CD14-positive monocyte (primary cell): ENCODE data around the gene FAM184A. TPM values are rescaled to one million over a fixed set of nuclear protein-coding genes. Genes with fewer than 3 reads are reported as not detected.

Experiments
- DNase-seq, 3 donors: peaks; one replicate each; pipeline ENCODE4 v3.0.0-alpha.2; 2011 to 2022
- H2AFZ ChIP-seq: 2 replicates; pipeline ENCODE4 v1.6.0; 2012; ENCODE audit warnings: mild to moderate bottlenecking, low read depth, low read length, inconsistent platforms; ENCODE audit not compliant: insufficient read depth, poor library complexity, severe bottlenecking
- H3K27ac ChIP-seq, 2 donors: 1 replicate in 1 of 2; 2 replicates in 1 of 2; pipeline ENCODE4 v1.5.1; 2012 to 2013; ENCODE audit warnings: low read length in 2 of 2, control low read depth in 1 of 2, inconsistent platforms in 1 of 2, low read depth in 1 of 2, mild to moderate bottlenecking in 1 of 2
- H3K27me3 ChIP-seq, 2 donors: one replicate each; pipeline versions ENCODE4 v1.6.0 to v1.6.1; 2011 to 2013; ENCODE audit warnings: low read length in 2 of 2; ENCODE audit not compliant: control insufficient read depth in 2 of 2, insufficient read depth in 2 of 2
- H3K36me3 ChIP-seq, 2 donors: replicated peaks in 1 of 2; 1 replicate in 1 of 2; 2 replicates in 1 of 2; pipeline versions ENCODE4 v1.5.1 to v1.6.1; 2012 to 2013; ENCODE audit warnings: low read length in 2 of 2, control low read depth in 1 of 2, inconsistent platforms in 1 of 2, mild to moderate bottlenecking in 1 of 2; ENCODE audit not compliant: insufficient read depth in 2 of 2, control insufficient read depth in 1 of 2
- H3K4me1 ChIP-seq, 2 donors: 1 replicate in 1 of 2; 2 replicates in 1 of 2; pipeline versions ENCODE4 v1.5.1 to v1.6.1; 2012 to 2013; ENCODE audit warnings: low read length in 2 of 2, control low read depth in 1 of 2, inconsistent platforms in 1 of 2, mild to moderate bottlenecking in 1 of 2, moderate library complexity in 1 of 2; ENCODE audit not compliant: insufficient read depth in 2 of 2, control insufficient read depth in 1 of 2
- H3K4me2 ChIP-seq: replicated peaks from 2 replicates; pipeline ENCODE3; 2012; ENCODE audit warnings: low read length, moderate library complexity, mild to moderate bottlenecking; ENCODE audit not compliant: poor library complexity, severe bottlenecking; ENCODE audit errors: extremely low read depth
- H3K4me3 ChIP-seq, 3 experiments: fragments of 200-600 bp in 1 of 3; sonication (generic) in 1 of 3; replicated peaks in 1 of 3; 1 replicate in 2 of 3; 2 replicates in 1 of 3; pipeline ENCODE4 v1.5.1; 2011 to 2013; ENCODE audit warnings: low read length in 3 of 3, mild to moderate bottlenecking in 3 of 3, control low read depth in 2 of 3, low read depth in 2 of 3, inconsistent platforms in 1 of 3, moderate library complexity in 1 of 3
- H3K79me2 ChIP-seq: 2 replicates; pipeline ENCODE4 v1.6.0; 2012; ENCODE audit warnings: mild to moderate bottlenecking, control low read depth, inconsistent platforms, low read length, moderate library complexity; ENCODE audit not compliant: insufficient read depth
- H3K9ac ChIP-seq: 2 replicates; pipeline ENCODE4 v1.6.0; 2017; ENCODE audit warnings: low read length, mild to moderate bottlenecking; ENCODE audit not compliant: insufficient read depth, poor library complexity, severe bottlenecking
- H3K9me3 ChIP-seq, 2 donors: replicated peaks in 1 of 2; 1 replicate in 1 of 2; 2 replicates in 1 of 2; pipeline versions ENCODE4 v1.5.1 to v1.6.1; 2012 to 2013; ENCODE audit warnings: low read length in 2 of 2, control low read depth in 1 of 2; ENCODE audit not compliant: control insufficient read depth in 1 of 2, insufficient read depth in 1 of 2
- H4K20me1 ChIP-seq: 2 replicates; pipeline ENCODE4 v1.6.0; 2012; ENCODE audit warnings: mild to moderate bottlenecking, low read length, control low read depth, moderate library complexity; ENCODE audit not compliant: insufficient read depth
- H3K27ac Mint-ChIP-seq, 7 donors: one replicate each; pipeline ENCODE4 v1.8.0; 2020; ENCODE audit warnings: mild to moderate bottlenecking in 7 of 7, mixed read lengths in 7 of 7, moderate library complexity in 6 of 7, inconsistent platforms in 2 of 7
- H3K27me3 Mint-ChIP-seq, 3 donors: one replicate each; pipeline ENCODE4 v1.8.0; 2021 to 2022; ENCODE audit warnings: low read depth in 3 of 3, mild to moderate bottlenecking in 3 of 3, mixed read lengths in 3 of 3, moderate library complexity in 3 of 3, inconsistent platforms in 1 of 3
- H3K36me3 Mint-ChIP-seq, 2 donors: one replicate each; pipeline ENCODE4 v1.8.0; 2020; ENCODE audit warnings: mixed read lengths in 2 of 2, inconsistent platforms in 1 of 2, mild to moderate bottlenecking in 1 of 2
- H3K4me1 Mint-ChIP-seq: one replicate; pipeline ENCODE4 v1.8.0; 2020; ENCODE audit warnings: mild to moderate bottlenecking, mixed read lengths
- H3K4me3 Mint-ChIP-seq, 2 donors: one replicate each; pipeline ENCODE4 v1.8.0; 2020; ENCODE audit warnings: mild to moderate bottlenecking in 2 of 2, mixed read lengths in 2 of 2, moderate library complexity in 1 of 2
- H3K9me3 Mint-ChIP-seq, 7 donors: one replicate each; pipeline ENCODE4 v1.8.0; 2020 to 2022; ENCODE audit warnings: mixed read lengths in 7 of 7, mild to moderate bottlenecking in 6 of 7, moderate library complexity in 6 of 7, inconsistent platforms in 2 of 7
- WGBS: methylation state at CpG from one replicate; pipeline ENCODE4 v1.1.5; 2013; ENCODE audit warnings: missing lambda C conversion rate; ENCODE audit not compliant: insufficient coverage; 5-methylcytosine and 5-hydroxymethylcytosine counted together
- intact Hi-C, 2 donors: fragments of 100-400 bp; cut with micrococcal nuclease; formaldehyde crosslinking; loops; one replicate each; pipeline versions ENCODE4 v1.15.0 to v1.15.1; 2023
- polyA plus RNA-seq, 3 donors: library from polyadenylated mRNA; depleted of rRNA in 1 of 3; unstranded in 2 of 3; stranded (reverse) in 1 of 3; fragments of 300-500 nt in 2 of 3; fragments of >200 nt in 1 of 3; fragmentation: Illumina TruSeq in 2 of 3; gene quantifications; 1 replicate in 2 of 3; 2 replicates in 1 of 3; pipeline ENCODE4 v1.2.3, GENCODE V29; 2012 to 2021
- TF ChIP-seq, protein P1 (sequence below): fragments of 200-600 bp; IDR thresholded peaks from one replicate; pipeline ENCODE4 v1.8.0; 2022; ENCODE audit warnings: antibody characterized with exemption, mild to moderate bottlenecking

Gene FAM184A
- polyA plus RNA-seq, 3 donors: not detected

DNA sequence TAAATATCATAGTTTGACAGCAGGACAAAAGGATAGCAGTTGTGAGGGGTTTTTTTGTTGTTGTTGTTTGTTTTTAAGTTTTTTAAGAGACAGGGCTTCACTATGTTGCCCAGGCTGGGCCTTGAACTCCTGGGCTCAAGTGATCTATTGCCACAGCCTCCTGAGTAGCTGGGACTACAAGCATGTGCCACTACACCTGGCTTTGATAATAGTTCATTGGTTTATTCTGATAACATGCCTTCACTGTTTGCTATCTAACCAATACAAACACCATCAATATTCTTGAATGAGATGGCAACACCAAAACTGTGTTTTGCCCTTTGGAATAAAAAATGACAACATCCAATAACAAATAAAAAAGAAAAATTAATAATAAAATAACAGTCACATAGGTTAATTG, 41.2 kb downstream of the FAM184A start:
- Histone ChIP-seq H3K9ac (no peak overlapping the region), H3K27me3 (no peaks in the 10 kb centered on the region), H3K4me3 (no peak overlapping the region), H3K4me2 (no peak overlapping the region), H4K20me1 (no peaks in the 10 kb centered on the region), H3K79me2 (no peaks in the 10 kb centered on the region), H2AFZ (no peak overlapping the region), H3K36me3 (no peaks in the 10 kb centered on the region), H3K4me1 (no peaks in the 10 kb centered on the region), H3K27ac (no peak overlapping the region), H3K9me3 (peaks cover 0 to 8% of the 10 kb centered on the region in 2 donors)
- Mint-ChIP-seq H3K4me3 (no peak overlapping the region), H3K9me3 (peaks cover 3 to 12% (median 5%) of the 10 kb centered on the region in 7 donors), H3K27ac (no peak overlapping the region), H3K4me1 (no peaks in the 10 kb centered on the region), H3K36me3 (no peaks in the 10 kb centered on the region), H3K27me3 (peaks cover 0 to 3% (median 1%) of the 10 kb centered on the region in 3 donors)
- intact Hi-C loops: no loop called here
- TF ChIP-seq, protein P1, sequence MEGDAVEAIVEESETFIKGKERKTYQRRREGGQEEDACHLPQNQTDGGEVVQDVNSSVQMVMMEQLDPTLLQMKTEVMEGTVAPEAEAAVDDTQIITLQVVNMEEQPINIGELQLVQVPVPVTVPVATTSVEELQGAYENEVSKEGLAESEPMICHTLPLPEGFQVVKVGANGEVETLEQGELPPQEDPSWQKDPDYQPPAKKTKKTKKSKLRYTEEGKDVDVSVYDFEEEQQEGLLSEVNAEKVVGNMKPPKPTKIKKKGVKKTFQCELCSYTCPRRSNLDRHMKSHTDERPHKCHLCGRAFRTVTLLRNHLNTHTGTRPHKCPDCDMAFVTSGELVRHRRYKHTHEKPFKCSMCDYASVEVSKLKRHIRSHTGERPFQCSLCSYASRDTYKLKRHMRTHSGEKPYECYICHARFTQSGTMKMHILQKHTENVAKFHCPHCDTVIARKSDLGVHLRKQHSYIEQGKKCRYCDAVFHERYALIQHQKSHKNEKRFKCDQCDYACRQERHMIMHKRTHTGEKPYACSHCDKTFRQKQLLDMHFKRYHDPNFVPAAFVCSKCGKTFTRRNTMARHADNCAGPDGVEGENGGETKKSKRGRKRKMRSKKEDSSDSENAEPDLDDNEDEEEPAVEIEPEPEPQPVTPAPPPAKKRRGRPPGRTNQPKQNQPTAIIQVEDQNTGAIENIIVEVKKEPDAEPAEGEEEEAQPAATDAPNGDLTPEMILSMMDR: no peak
- no peak for DNase-seq

DNA sequence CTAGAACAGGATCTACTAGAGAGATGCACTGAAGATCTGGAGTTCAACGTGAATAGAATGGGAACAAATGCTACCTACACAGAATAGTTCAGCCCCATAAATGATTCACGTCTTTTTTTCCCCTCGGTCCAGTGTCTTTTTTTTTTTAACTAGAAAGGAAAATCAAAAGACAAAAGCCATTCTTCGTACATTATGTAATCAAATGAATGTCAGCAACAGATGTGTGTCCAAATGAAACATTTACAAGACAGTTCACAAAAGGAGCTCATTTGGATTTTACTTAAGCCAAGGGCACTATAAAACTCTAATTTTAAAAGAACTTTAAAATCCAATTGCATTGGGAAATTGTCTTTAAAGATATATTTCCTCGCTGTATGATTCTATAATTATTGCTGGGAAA, 42.4 kb downstream of the FAM184A start:
- no peak overlapping the region for H3K4me3 Mint-ChIP-seq
- H3K27me3 Mint-ChIP-seq: peaks cover 0 to 1% (median 0%) of the 10 kb centered on the region in 3 donors
- Histone ChIP-seq H3K36me3 (no peaks in the 10 kb centered on the region), H3K79me2 (no peaks in the 10 kb centered on the region), H2AFZ (no peak overlapping the region), H3K4me2 (no peak overlapping the region), H4K20me1 (no peaks in the 10 kb centered on the region), H3K4me3 (no peak overlapping the region), H3K4me1 (no peaks in the 10 kb centered on the region), H3K9ac (no peak overlapping the region), H3K9me3 (no peaks in the 10 kb centered on the region), H3K27me3 (no peaks in the 10 kb centered on the region), H3K27ac (no peak overlapping the region)
- TF ChIP-seq, protein P1: no peak
- no peak overlapping the region for H3K27ac Mint-ChIP-seq
- H3K9me3 Mint-ChIP-seq: peaks cover 0 to 5% (median 0%) of the 10 kb centered on the region in 7 donors
- no peaks in the 10 kb centered on the region for H3K36me3 Mint-ChIP-seq
- DNase-seq: no peak
- no peaks in the 10 kb centered on the region for H3K4me1 Mint-ChIP-seq
- intact Hi-C loops: no loop called here
- WGBS: no CpG with 5 or more reads among the region's 5 CpGs
